ENCODE data around the gene HSP90AA1. TPM values are rescaled to one million over a fixed set of nuclear protein-coding genes. Genes with fewer than 3 reads are reported as not detected.

HSP90AA1 gene
- total RNA-seq, 1 experiment from 2014 or later = 671 TPM

GRCh38 chr14:102124419-102124818, 37.6 kb upstream of the HSP90AA1 start:
- ATAC-seq (no peak), DNase-seq (peak; percentile 57)
- ChIA-PET CTCF (no interaction called here), POLR2A (ENCODE audit: unreplicated experiment) (no interaction called here)
- intact Hi-C loops (cut with micrococcal nuclease) = no loop called here
- Histone ChIP-seq H3K79me2 (ENCODE audit: low read length) (0 out of 2 replicates have a peak, but pooled peaks cover 5% of the 10 kb centered on the region), H3K27me3 (ENCODE audit: low read length) (no peaks in the 10 kb centered on the region), H3K27ac (ENCODE audit: low read length) (peak overlapping the region; percentile 91), H3K4me1 (ENCODE audit: insufficient read depth, low read length) (peaks cover 34% of the 10 kb centered on the region), H3F3A (ENCODE audit: low read length, unreplicated experiment) (peaks cover 6% of the 10 kb centered on the region), H4K20me1 (ENCODE audit: low read length) (no peaks in the 10 kb centered on the region), H3K4me2 (ENCODE audit: low read length) (no peak overlapping the region; the same call in 1 of the 2 replicates), H2AFZ (ENCODE audit: low read length) (no peak overlapping the region), H3K9me2 (replicated peaks; ENCODE audit: low read length) (no peaks in the 10 kb centered on the region), H3K9ac (ENCODE audit: low read length) (no peak overlapping the region), H3K36me3 (ENCODE audit: low read depth, low read length) (no peaks in the 10 kb centered on the region), H3K4me3 (ENCODE audit: low read length) (no peak overlapping the region), H3K9me3 (ENCODE audit: low read length) (no peaks in the 10 kb centered on the region)
- TF ChIP-seq EZH2phosphoT487 (IDR thresholded peaks at IDR 0.05; ENCODE audit: borderline replicate concordance, low read length) (no peak), EZH2 (IDR thresholded peaks at IDR 0.05; ENCODE audit: low read length, unreplicated experiment) (no peak), CTCF (conservative IDR thresholded peaks at IDR 0.05; ENCODE audit: low read depth, low read length) (no peak)
- no TSS peak for BruUV-seq (replicated peaks)

GRCh38 chr14:102121567-102121966, 34.7 kb upstream of the HSP90AA1 start:
- Histone ChIP-seq H3K4me2 (ENCODE audit: low read length) (no peak overlapping the region), H3K4me1 (ENCODE audit: insufficient read depth, low read length) (peaks cover 28% of the 10 kb centered on the region), H3K27ac (ENCODE audit: low read length) (no peak overlapping the region), H3K4me3 (ENCODE audit: low read length) (no peak overlapping the region), H3F3A (ENCODE audit: low read length, unreplicated experiment) (peaks cover 6% of the 10 kb centered on the region), H2AFZ (ENCODE audit: low read length) (no peak overlapping the region), H3K79me2 (ENCODE audit: low read length) (0 out of 2 replicates have a peak, but pooled peaks cover 5% of the 10 kb centered on the region), H3K36me3 (ENCODE audit: low read depth, low read length) (no peaks in the 10 kb centered on the region), H3K27me3 (ENCODE audit: low read length) (no peaks in the 10 kb centered on the region), H3K9ac (ENCODE audit: low read length) (no peak overlapping the region), H3K9me3 (ENCODE audit: low read length) (no peaks in the 10 kb centered on the region), H3K9me2 (replicated peaks; ENCODE audit: low read length) (no peaks in the 10 kb centered on the region), H4K20me1 (ENCODE audit: low read length) (no peaks in the 10 kb centered on the region)
- ChIA-PET CTCF (no interaction called here), POLR2A (ENCODE audit: unreplicated experiment) (no interaction called here)
- no peak for ATAC-seq
- BruUV-seq (replicated peaks) = no TSS peak
- intact Hi-C loops (cut with micrococcal nuclease) = no loop called here
- TF ChIP-seq EZH2phosphoT487 (IDR thresholded peaks at IDR 0.05; ENCODE audit: borderline replicate concordance, low read length) (no peak), EZH2 (IDR thresholded peaks at IDR 0.05; ENCODE audit: low read length, unreplicated experiment) (no peak), CTCF (conservative IDR thresholded peaks at IDR 0.05; ENCODE audit: low read depth, low read length) (no peak)
- DNase-seq = no peak

- ATAC-seq (no peak), DNase-seq (no peak)
- Histone ChIP-seq H3K9me3 (ENCODE audit: low read length) (no peaks in the 10 kb centered on the region), H3K27ac (ENCODE audit: low read length) (no peak overlapping the region), H3K9ac (ENCODE audit: low read length) (no peak overlapping the region), H3K36me3 (ENCODE audit: low read depth, low read length) (no peaks in the 10 kb centered on the region), H4K20me1 (ENCODE audit: low read length) (no peaks in the 10 kb centered on the region), H3K79me2 (ENCODE audit: low read length) (0 out of 2 replicates have a peak, but pooled peaks cover 5% of the 10 kb centered on the region), H3K4me3 (ENCODE audit: low read length) (no peak overlapping the region), H3K27me3 (ENCODE audit: low read length) (no peaks in the 10 kb centered on the region), H3K9me2 (replicated peaks; ENCODE audit: low read length) (no peaks in the 10 kb centered on the region), H3F3A (ENCODE audit: low read length, unreplicated experiment) (peaks cover 3% of the 10 kb centered on the region), H3K4me1 (ENCODE audit: insufficient read depth, low read length) (peaks cover 21% of the 10 kb centered on the region), H3K4me2 (ENCODE audit: low read length) (no peak overlapping the region), H2AFZ (ENCODE audit: low read length) (no peak overlapping the region)
- no TSS peak for BruUV-seq (replicated peaks)
- intact Hi-C loops (cut with micrococcal nuclease) = no loop called here
- POLR2A ChIA-PET (ENCODE audit: unreplicated experiment) = no interaction called here
- TF ChIP-seq EZH2 (IDR thresholded peaks at IDR 0.05; ENCODE audit: low read length, unreplicated experiment) = no peak
- TF ChIP-seq EZH2phosphoT487 (IDR thresholded peaks at IDR 0.05; ENCODE audit: borderline replicate concordance, low read length) = no peak
- TF ChIP-seq CTCF (conservative IDR thresholded peaks at IDR 0.05; ENCODE audit: low read depth, low read length) = no peak
- CTCF ChIA-PET = interaction anchor here (0.6 kb wide), 1 partner anchor 13 kb away, joined by 11 read pairs; no protein-coding TSS in a partner anchor
Observed at GRCh38 chr14:102120888-102121287, 34.0 kb upstream of the HSP90AA1 start.
